Activated CD4-positive, alpha-beta T cell treated with anti-CD3 and anti-CD28 coated beads, Interleukin-2, amount 50 U/mL, for 48 hours (primary cell): Measurements from ENCODE around the gene SMYD4.
"Not testable (repeated sequence)": the region's sequence is repeated elsewhere in the genome, so short reads cannot be mapped to it uniquely, and the experiment has no call there.

Source experiments
- DNase-seq, 2 experiments: peaks; one replicate each; pipeline ENCODE4 v3.0.0-alpha.2; 2020

SMYD4 gene

GRCh38 chr17:1753767-1754429 lies 75.8 kb downstream of the SMYD4 start:
- no peak for DNase-seq

- DNase-seq, result no peak
These were observed 77.1 kb downstream of the SMYD4 start for GRCh38 chr17:1752425-1753262.

GRCh38 chr17:1750628-1751027 lies 79.1 kb downstream of the SMYD4 start:
- DNase-seq, result no peak

- no peak for DNase-seq
These were observed 82.6 kb downstream of the SMYD4 start for GRCh38 chr17:1746975-1747543.

- no peak for DNase-seq
These were observed 84.1 kb downstream of the SMYD4 start for GRCh38 chr17:1745513-1746020.

GRCh38 chr17:1744551-1745512 lies 84.9 kb downstream of the SMYD4 start:
- no peak for DNase-seq

- DNase-seq, result no peak
These were observed 86.6 kb downstream of the SMYD4 start for GRCh38 chr17:1743088-1743439.

GRCh38 chr17:1742371-1743087 lies 87.2 kb downstream of the SMYD4 start, which contains the start of gene SERPINF2:
Gene SERPINF2, plus strand, starts transcription at chr17:1742871. Its CDS starts 2,125 bp downstream, at chr17:1744996.
- DNase-seq, result no peak

- DNase-seq, result not testable (repeated sequence)
These were observed 87.8 kb downstream of the SMYD4 start for GRCh38 chr17:1741899-1742298.

GRCh38 chr17:1737531-1738291 lies 92.0 kb downstream of the SMYD4 start:
- no peak for DNase-seq

- DNase-seq, result peak; percentile 75 to 80
These were observed 93.1 kb downstream of the SMYD4 start for GRCh38 chr17:1736348-1737281.

GRCh38 chr17:1735834-1736347 lies 93.8 kb downstream of the SMYD4 start:
- no peak for DNase-seq

- DNase-seq, result no peak
These were observed 94.3 kb downstream of the SMYD4 start for GRCh38 chr17:1735418-1735817.

- no peak for DNase-seq
These were observed 95.9 kb downstream of the SMYD4 start for GRCh38 chr17:1733759-1734158.

- DNase-seq, result no peak
These were observed 96.8 kb downstream of the SMYD4 start for GRCh38 chr17:1732833-1733321.

- DNase-seq, result no peak
These were observed 97.4 kb downstream of the SMYD4 start for GRCh38 chr17:1732241-1732832.

GRCh38 chr17:1731194-1731506 lies 98.6 kb downstream of the SMYD4 start:
- no peak for DNase-seq

GRCh38 chr17:1730326-1731193 lies 99.1 kb downstream of the SMYD4 start:
- no peak for DNase-seq
